KMS-11 (cell line): ENCODE measurements around the gene PPP1R13B.

ENCODE experiments used
- H2AFZ ChIP-seq: fragments of 200-600 bp; sonication (generic); 2 replicates; pipeline ENCODE4 v1.6.1; 2016; ENCODE audit warnings: antibody characterized with exemption, mixed run types, low read depth
- H3K27ac ChIP-seq: fragments of 200-600 bp; sonication (generic); 2 replicates; pipeline ENCODE4 v1.6.1; 2016; ENCODE audit warnings: mild to moderate bottlenecking, mixed run types
- H3K27me3 ChIP-seq: fragments of 200-600 bp; sonication (generic); 2 replicates; pipeline ENCODE4 v1.6.1; 2017; ENCODE audit warnings: mild to moderate bottlenecking, low read depth, mixed run types, moderate library complexity; ENCODE audit not compliant: insufficient read depth
- H3K36me3 ChIP-seq: fragments of 200-600 bp; sonication (generic); 2 replicates; pipeline ENCODE4 v1.6.1; 2017; ENCODE audit warnings: mild to moderate bottlenecking, mixed run types; ENCODE audit not compliant: insufficient read depth
- H3K4me1 ChIP-seq: fragments of 200-600 bp; sonication (generic); 2 replicates; pipeline ENCODE4 v1.6.1; 2016; ENCODE audit warnings: mild to moderate bottlenecking, low read depth, mixed run types; ENCODE audit not compliant: poor library complexity, severe bottlenecking
- H3K4me2 ChIP-seq: fragments of 200-600 bp; sonication (generic); 2 replicates; pipeline ENCODE4 v1.7.0; 2016; ENCODE audit warnings: mild to moderate bottlenecking, mixed run types
- H3K4me3 ChIP-seq: fragments of 200-600 bp; sonication (generic); IDR thresholded peaks from 2 replicates; pipeline ENCODE4 v1.6.1; 2017; ENCODE audit warnings: low read depth, low read length, mixed read lengths; ENCODE audit not compliant: insufficient read depth
- H3K79me2 ChIP-seq: fragments of 200-600 bp; sonication (generic); 2 replicates; pipeline ENCODE4 v1.6.1; 2016; ENCODE audit warnings: low read depth, mixed run types; ENCODE audit not compliant: insufficient read depth
- H3K9ac ChIP-seq: fragments of 200-600 bp; sonication (generic); 2 replicates; pipeline ENCODE4 v1.6.1; 2016; ENCODE audit warnings: mild to moderate bottlenecking, mixed run types
- H4K20me1 ChIP-seq: fragments of 200-600 bp; sonication (generic); 2 replicates; pipeline ENCODE4 v1.6.1; 2016; ENCODE audit warnings: mild to moderate bottlenecking, mixed run types; ENCODE audit not compliant: insufficient read depth
- TF ChIP-seq, protein P1 (sequence below): fragments of 200-600 bp; sonication (generic); conservative IDR thresholded peaks from 2 replicates; pipeline ENCODE4 v1.6.1; 2017; ENCODE audit warnings: low read depth, mild to moderate bottlenecking, antibody characterized with exemption, low read length, moderate library complexity, mixed read lengths

Gene PPP1R13B

DNA sequence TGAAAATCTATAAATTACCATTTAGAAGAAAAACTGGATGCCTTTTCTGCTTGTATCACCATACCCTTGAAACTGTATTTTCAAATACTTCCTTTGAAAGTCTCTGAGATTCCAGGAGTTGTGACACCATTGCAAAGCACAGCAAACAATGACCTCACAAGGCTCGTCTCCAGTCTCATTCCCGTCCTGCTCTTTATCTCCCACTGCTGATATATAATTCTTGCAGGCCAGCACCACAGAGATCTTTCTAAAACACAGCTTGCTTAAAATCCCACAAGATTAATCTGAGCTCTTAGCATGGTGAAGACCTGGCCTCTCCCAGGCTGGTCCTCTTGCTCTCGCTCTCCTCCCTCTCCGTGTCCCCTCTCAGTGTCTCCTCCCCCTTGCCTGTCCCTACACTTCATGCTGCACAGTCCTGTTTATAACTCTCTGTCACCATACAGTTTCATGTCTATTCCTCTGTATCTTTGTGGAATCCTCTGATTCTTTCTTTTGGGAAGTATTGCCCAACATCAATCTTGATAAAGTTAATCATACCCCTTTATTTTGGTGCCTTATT lies 80.0 kb downstream of the PPP1R13B start:
- Histone ChIP-seq H3K4me2 (no peak overlapping the region), H2AFZ (no peak overlapping the region), H3K9ac (no peak overlapping the region), H3K36me3 (no peaks in the 10 kb centered on the region), H3K4me3 (no peak overlapping the region), H3K4me1 (peaks cover 8% of the 10 kb centered on the region), H4K20me1 (no peaks in the 10 kb centered on the region), H3K27me3 (no peaks in the 10 kb centered on the region), H3K27ac (no peak overlapping the region), H3K79me2 (no peaks in the 10 kb centered on the region)
- TF ChIP-seq, protein P1, sequence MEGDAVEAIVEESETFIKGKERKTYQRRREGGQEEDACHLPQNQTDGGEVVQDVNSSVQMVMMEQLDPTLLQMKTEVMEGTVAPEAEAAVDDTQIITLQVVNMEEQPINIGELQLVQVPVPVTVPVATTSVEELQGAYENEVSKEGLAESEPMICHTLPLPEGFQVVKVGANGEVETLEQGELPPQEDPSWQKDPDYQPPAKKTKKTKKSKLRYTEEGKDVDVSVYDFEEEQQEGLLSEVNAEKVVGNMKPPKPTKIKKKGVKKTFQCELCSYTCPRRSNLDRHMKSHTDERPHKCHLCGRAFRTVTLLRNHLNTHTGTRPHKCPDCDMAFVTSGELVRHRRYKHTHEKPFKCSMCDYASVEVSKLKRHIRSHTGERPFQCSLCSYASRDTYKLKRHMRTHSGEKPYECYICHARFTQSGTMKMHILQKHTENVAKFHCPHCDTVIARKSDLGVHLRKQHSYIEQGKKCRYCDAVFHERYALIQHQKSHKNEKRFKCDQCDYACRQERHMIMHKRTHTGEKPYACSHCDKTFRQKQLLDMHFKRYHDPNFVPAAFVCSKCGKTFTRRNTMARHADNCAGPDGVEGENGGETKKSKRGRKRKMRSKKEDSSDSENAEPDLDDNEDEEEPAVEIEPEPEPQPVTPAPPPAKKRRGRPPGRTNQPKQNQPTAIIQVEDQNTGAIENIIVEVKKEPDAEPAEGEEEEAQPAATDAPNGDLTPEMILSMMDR: no peak

DNA sequence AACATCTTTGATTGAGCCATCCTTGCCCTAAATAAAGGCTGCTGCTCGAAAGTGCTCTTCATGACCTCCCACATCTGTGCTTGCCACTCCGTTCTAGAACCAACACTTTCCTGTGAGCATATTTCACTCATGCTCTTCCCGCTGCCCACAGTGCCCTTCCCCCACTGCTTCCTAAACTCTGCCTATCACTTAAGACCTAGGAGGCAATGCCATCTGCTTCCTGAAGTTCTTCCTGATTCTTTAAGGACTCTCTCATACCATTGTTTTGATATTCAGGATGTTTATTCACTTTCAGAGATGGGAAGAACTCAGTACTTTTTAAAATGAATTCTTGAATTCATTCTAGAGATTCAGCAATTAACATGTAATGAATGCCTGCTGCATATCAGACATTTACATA lies 81.8 kb downstream of the PPP1R13B start:
- Histone ChIP-seq H3K4me2 (no peak overlapping the region), H3K36me3 (no peaks in the 10 kb centered on the region), H3K4me1 (peaks cover 8% of the 10 kb centered on the region), H3K27me3 (no peaks in the 10 kb centered on the region), H2AFZ (no peak overlapping the region), H3K79me2 (no peaks in the 10 kb centered on the region), H3K4me3 (no peak overlapping the region), H4K20me1 (no peaks in the 10 kb centered on the region), H3K9ac (no peak overlapping the region), H3K27ac (no peak overlapping the region)
- TF ChIP-seq, protein P1: no peak

DNA sequence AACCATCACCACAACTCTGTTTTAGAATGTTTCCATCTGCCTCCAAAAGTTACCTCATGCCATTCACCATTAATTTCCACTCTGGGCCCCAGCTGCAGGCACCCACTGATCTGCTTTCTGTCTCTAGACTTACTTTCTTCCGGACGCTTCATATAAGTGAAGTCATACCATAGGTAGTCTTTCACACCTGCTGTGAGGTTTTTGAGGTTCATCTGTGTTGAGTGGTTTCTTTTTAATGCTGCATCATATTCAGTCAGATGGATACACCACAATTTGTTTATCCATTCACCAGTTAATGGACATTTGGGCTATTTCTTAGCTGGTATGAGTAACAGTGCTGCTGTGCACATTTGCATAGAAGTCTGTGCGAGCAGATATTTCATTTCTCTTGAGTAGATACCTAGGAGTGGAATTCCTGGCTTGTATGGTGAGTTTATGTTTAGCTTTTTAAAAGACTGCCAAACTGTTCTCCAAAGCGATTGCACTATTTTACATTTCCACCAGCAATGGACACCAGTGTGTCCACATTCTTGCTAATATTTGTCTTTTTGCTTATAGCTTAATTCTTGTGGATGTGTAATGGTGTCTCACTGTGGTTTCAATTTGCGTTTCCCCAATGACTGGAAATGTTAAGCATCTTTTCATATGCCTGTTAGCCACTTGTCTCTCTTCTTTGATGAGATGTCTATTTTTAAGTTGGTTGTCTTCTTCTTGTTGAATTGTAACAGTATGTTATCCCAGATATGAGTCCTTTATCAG lies 83.5 kb downstream of the PPP1R13B start:
- H3K27me3 ChIP-seq: no peaks in the 10 kb centered on the region
- no peak overlapping the region for H3K4me3 ChIP-seq
- H2AFZ ChIP-seq: no peak overlapping the region
- 0 out of 2 replicates have a peak overlapping the region, but pooled peaks have one; percentile 6 for H3K27ac ChIP-seq
- no peaks in the 10 kb centered on the region for H3K36me3 ChIP-seq
- no peaks in the 10 kb centered on the region for H3K79me2 ChIP-seq
- no peak overlapping the region for H3K4me2 ChIP-seq
- H3K9ac ChIP-seq: no peak overlapping the region
- no peaks in the 10 kb centered on the region for H4K20me1 ChIP-seq
- TF ChIP-seq, protein P1: no peak
- H3K4me1 ChIP-seq: peaks cover 8% of the 10 kb centered on the region

DNA sequence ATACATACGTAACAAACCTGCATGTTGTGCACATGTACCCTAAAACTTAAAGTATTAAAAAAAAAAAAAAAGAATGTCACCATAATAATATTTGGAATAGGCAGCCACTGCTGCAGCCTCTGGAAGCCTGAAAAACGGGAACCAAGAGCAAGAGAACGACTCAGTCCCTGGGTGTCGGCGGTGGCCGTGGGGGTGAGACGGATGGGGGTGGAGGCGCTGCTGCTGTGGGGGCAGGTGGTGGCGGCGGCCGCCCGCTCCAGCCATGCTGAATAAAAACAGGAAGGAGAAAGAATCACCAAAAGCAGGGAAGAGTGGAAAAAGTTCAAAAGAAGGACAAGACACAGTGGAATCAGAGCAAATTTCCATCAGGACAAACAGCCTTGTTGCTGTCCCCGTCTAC lies 84.8 kb downstream of the PPP1R13B start:
- Histone ChIP-seq H3K4me3 (no peak overlapping the region), H3K4me1 (peaks cover 8% of the 10 kb centered on the region), H3K36me3 (no peaks in the 10 kb centered on the region), H3K9ac (no peak overlapping the region), H3K79me2 (no peaks in the 10 kb centered on the region), H3K27me3 (no peaks in the 10 kb centered on the region), H3K4me2 (no peak overlapping the region), H3K27ac (no peak overlapping the region), H2AFZ (no peak overlapping the region), H4K20me1 (no peaks in the 10 kb centered on the region)
- TF ChIP-seq, protein P1: no peak
